ENCODE data around the gene NOX3.

DNA sequence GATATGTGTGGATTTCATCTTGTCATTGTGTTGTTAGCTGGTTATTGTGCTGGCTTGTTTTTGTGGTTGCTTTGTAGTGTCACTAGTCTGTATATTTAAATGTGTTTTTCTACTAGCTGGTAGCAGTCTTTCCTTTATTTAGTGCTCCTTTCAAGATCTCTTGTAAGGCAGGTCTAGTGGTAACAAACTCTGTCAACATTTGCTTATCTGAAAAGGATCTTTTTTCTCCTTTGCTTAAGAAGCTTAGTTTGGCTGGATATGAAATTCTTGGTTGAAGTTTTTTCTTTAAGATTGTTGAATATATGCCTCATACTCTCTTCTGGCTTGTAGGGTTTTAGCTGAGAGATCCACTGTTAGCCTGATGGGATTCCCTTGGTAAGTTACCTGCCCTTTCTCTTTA, 108.7 kb downstream of the NOX3 start:
- TF ChIP-seq CTCF (IDR thresholded peaks at IDR 0.05) (no peak), POLR2A (IDR thresholded peaks at IDR 0.05) (no peak), POLR2AphosphoS5 (IDR thresholded peaks at IDR 0.05) (no peak)

Measured in upper lobe of left lung (tissue), 4 donors.